ENCODE data around the gene CDK5.
"Not testable (repeated sequence)": the region's sequence is repeated elsewhere in the genome, so short reads cannot be mapped to it uniquely, and the experiment has no call there.

The CDK5 gene

GRCh38 chr7:151013733-151014497 is 43.8 kb downstream of the CDK5 start:
- no peak for DNase-seq (ENCODE audit: low spot score)

DNA sequence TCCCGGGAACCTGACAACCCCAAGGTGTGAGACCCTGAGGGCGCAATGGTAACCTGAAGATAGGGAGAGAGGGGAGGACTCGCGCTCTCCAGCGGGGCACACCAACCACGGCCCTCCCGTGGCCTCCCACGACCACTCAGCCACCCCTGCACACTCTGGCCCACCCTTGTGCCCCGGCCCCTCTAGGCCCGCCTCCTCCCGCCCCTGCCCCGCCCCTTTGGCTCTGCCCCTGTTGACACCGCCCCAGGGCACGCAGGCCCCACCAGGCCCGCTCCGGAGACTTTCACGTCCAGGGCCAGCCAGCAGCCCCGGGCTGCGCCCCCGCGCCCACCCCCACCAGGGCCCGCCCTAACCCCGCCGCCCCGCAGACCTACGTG is 44.4 kb downstream of the CDK5 start:
- DNase-seq (ENCODE audit: low spot score): no peak

GRCh38 chr7:151012911-151013347 is 44.8 kb downstream of the CDK5 start:
- DNase-seq (ENCODE audit: low spot score): no peak

- DNase-seq (ENCODE audit: low spot score): no peak
Observed at GRCh38 chr7:151012031-151012692, 45.5 kb downstream of the CDK5 start.

GRCh38 chr7:151011616-151012015 is 46.1 kb downstream of the CDK5 start:
- DNase-seq (ENCODE audit: low spot score): not testable (repeated sequence)

GRCh38 chr7:151011097-151011409 is 46.6 kb downstream of the CDK5 start:
- no peak for DNase-seq (ENCODE audit: low spot score)

- DNase-seq (ENCODE audit: low spot score): no peak
Observed at GRCh38 chr7:151010307-151011096, 47.2 kb downstream of the CDK5 start.

DNA sequence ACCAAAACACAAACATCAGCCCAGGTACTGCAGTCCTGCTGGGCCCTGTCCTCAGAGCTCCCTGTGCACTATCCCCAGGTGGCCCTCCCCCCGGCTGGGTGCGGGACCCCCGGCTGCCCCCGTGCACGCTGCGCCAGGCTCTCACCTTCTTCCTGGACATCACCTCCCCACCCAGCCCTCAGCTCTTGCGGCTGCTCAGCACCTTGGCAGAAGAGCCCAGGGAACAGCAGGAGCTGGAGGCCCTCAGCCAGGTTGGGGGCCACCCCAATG is 47.7 kb downstream of the CDK5 start:
- no peak for DNase-seq (ENCODE audit: low spot score)

DNA sequence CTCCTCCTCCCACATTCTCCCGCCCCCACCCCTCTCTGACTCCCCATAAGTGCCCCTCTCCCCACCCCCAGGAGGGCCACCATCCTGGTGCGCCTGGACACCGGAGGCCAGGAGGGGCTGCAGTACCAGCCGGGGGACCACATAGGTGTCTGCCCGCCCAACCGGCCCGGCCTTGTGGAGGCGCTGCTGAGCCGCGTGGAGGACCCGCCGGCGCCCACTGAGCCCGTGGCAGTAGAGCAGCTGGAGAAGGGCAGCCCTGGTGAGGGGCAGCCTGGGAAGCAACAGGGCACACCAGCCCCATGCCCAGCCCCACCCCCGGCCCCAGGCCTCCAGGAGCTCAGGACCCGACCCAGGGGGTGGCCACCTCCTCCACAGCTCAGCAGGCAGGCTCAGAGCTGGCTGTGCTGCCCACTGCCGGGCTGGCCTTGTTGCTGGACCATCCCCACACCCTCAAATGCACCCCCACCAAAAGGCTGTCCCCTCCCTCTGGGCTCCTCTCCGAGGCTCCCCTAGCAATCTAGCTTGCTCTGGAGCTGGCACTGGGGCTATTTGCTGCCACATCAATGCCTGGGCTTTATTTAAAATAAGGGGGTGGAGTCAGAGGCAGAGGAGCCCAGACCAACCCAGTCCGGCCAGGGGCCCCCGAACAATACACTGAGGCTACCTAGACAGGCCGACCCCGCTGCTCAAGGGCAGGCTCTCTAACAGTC is 48.2 kb downstream of the CDK5 start:
- DNase-seq (ENCODE audit: low spot score): no peak

DNA sequence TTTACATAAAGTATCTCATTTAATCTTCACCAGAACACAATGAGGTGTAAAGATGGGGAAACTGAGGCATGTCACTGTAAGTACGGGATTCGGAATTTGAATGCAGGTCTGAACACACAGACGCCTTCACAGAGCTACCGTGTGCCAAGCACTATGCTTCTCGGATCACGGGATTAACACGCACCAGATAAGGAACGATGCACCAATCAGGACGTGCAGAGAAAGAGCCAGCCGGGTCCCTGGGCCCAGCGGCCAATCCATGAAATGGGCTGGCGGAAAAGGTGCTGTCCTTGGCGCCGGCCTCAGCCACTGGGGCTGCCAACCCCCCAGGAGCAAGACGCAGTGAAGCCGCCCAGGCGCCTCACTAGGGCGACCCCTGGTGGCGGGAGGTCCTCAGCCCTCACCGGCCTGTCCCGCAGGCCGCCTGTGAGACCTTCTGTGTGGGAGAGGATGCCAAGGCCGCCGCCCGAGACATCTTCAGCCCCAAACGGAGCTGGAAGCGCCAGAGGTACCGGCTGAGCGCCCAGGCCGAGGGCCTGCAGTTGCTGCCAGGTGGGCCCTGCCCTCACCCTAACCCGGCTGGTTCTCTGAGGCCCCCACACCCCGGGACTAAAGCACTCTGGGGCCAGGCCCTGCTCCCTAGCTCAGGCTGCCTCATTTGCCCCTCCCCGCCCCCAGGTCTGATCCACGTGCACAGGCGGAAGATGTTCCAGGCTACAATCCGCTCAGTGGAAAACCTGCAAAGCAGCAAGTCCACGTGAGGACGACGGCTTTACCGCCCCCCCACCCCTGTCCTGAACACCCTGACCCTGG is 49.0 kb downstream of the CDK5 start:
- DNase-seq (ENCODE audit: low spot score): no peak

DNA sequence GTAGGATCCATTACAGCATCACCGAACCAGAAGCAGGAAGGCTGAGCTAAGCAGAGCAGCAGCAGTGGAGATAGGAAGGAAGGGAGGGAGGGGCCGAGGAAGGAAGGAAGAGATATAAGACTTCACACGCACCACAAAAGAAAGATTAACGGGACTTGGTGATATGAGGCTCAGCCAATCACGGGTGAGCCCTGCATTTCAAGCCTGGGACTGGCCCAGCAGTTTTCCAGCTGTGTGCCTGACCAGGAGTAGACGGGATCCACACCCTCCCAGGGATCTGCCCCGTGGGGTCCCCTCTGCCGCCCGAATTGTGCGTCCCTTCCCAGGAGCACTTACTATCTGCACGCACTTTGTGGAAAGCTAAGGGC is 49.6 kb downstream of the CDK5 start:
- no peak for DNase-seq (ENCODE audit: low spot score)

DNA sequence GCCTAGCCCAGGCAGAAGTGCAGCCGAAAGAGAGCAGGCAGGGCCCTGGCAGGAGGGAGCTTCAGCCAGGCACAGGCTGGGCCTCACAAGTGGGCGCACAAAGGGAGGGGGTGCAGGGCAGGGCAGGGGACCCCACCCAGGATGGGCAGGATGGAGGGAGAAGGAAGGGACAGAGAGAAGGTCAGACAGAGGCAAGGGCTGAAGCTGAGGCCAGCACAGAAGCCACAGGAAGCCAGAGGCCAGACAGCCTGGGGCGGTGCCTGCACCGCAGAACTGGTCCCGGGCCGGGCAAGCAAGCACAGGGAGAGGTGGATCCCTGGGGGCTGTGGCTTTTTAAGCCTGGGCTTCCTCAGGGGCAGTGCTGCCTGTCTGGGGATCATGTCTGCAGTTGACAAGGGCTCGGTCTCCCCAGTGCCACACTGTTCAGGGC is 50.2 kb downstream of the CDK5 start:
- DNase-seq (ENCODE audit: low spot score): no peak

GRCh38 chr7:151006590-151007300 is 51.0 kb downstream of the CDK5 start:
- no peak for DNase-seq (ENCODE audit: low spot score)

- no peak for DNase-seq (ENCODE audit: low spot score)
Observed at GRCh38 chr7:151005566-151005965, 52.1 kb downstream of the CDK5 start.

Measured in putamen (tissue), 1 donor.